GM18873 (cell line): ENCODE results near the gene FTSJ3.
"Not testable (repeated sequence)": the region's sequence is repeated elsewhere in the genome, so short reads cannot be mapped to it uniquely, and the experiment has no call there.

Experiments
- ATAC-seq: cut with Tn5 transposase; IDR thresholded peaks from one replicate; pipeline ENCODE4 v1.9.1; 2021; ENCODE audit warnings: mild to moderate bottlenecking, moderate library complexity, moderate number of reproducible peaks; ENCODE audit not compliant: unreplicated experiment, low FRiP score

FTSJ3 gene

DNA sequence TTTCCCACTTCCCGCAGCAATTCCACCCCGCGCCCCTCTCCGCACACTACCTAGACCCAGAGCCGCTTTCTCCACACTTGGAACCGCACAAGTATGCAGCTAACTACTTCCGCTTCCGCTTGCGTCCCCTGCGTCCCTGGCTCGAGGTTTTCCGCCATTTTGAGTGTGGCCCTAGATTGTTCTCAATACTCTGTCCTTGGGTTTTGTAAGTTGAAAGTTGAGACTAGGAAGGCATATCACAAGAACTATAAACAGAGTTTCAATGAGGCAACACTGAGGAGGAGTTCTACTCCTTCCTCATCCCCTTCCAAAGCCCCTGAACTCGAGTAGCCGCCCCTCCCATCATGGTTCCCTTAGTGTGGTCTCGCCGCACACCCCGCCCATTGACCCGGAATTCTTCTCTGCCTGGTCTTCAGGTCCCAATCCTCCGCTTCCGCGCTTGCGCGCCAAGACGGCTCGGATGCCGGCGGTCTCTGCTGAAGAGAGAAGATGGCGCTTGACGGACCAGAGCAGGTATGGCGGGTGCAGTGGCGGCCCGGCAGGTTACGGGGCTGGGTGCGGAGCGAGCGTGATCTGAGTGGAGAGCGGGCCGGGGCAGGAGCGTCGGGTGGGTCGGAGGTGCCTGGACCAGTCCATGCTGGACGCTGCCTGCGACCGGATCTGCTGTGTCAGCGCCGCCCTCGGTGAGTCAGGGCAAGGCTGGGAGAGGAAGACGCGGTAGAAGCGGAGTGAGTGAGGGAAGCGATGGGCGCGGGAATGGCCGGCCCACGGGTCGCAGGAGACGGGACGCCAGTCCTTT lies at the start of gene FTSJ3, which contains the start of gene PSMC5:
Gene FTSJ3, minus strand, starts transcription at position 662 of the 799 bp plus-strand sequence. CDS start 761 bp downstream, outside the sequence.
Gene PSMC5, plus strand, starts transcription at position 430 of the 799 bp plus-strand sequence. Its CDS starts 60 bp downstream, at position 490.
- ATAC-seq: peak; percentile 65

DNA sequence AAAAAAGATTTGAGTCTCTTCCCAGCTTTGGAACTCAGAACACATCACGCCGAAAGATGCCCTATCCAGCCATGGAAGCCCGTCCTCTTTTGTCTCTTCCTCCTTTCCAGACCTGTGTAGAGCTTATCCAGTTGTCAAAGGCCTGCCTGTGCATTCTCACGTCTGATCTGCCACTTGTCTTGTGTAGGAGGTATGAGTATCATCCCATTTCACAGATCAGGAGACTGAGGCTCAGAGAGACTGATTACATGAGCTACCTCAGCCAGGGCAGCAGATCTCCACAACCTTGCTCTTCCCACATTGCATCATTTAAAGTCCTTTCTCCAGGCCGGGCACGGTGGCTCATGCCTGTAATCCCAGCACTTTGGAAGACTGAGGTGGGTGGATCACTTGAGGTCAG lies 47.2 kb upstream of the FTSJ3 start:
- ATAC-seq: not testable (repeated sequence)

- not testable (repeated sequence) for ATAC-seq
These were observed 46.7 kb upstream of the FTSJ3 start for GRCh38 chr17:63874061-63874626.

- ATAC-seq: not testable (repeated sequence)
These were observed 46.1 kb upstream of the FTSJ3 start, which contains the start of gene CSH2 for GRCh38 chr17:63873577-63873976. Gene CSH2 (minus strand): TSS chr17:63873677. CDS start chr17:63873614, 63 bp downstream.

DNA sequence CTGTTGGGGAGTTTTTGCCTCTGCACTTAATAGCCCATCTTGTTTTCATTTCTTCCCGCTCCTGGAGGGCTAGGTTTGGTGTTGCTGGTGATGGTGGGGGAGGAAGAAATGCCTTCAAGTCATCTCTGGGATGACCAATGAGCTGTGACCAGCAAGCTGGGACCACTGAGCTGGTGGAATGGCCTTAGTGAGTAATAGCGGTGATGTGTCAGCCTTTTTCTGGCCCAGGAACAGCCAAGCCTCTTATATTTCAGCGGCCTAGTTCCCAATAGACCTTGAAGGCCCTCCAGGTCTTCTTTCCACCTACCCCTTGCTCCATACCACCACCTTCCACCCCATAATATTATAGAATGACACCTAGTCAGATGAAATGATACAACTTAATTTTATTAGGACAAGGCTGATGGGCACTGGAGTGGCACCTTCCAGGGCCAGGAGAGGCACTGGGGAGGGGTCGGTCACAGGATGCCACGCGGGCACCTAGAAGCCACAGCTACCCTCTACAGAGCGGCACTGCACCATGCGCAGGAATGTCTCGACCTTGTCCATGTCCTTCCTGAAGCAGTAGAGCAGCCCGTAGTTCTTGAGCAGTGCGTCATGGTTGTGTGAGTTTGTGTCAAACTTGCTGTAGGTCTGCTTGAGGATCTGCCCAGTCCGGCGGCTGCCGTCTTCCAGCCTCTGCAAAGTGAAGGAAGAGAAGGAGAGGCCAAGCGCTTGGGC lies 44.3 kb upstream of the FTSJ3 start:
- ATAC-seq: not testable (repeated sequence)

DNA sequence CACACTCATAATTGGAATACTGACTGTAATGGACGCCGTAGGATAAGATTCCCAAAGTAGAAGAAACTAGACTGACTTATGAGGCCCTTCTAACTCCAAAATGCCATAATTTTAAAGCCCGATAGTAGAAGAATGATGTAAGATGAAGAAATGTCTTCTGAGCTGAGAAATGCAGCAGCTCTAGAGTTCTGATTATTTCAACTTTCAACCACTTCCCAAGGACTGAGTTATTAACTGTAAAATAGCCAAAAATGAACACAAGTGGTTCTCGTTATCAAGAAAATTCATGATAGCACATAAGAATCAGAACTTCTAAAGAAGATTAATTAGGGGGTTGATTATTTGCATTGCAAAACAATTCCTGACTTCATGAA lies 42.8 kb upstream of the FTSJ3 start:
- not testable (repeated sequence) for ATAC-seq

- not testable (repeated sequence) for ATAC-seq
These were observed 42.2 kb upstream of the FTSJ3 start for GRCh38 chr17:63869491-63870291.

- not testable (repeated sequence) for ATAC-seq
These were observed 39.2 kb upstream of the FTSJ3 start for GRCh38 chr17:63866625-63867024.

- ATAC-seq: no peak
These were observed 31.8 kb upstream of the FTSJ3 start for GRCh38 chr17:63859257-63859656.

- ATAC-seq: not testable (repeated sequence)
These were observed 29.0 kb upstream of the FTSJ3 start for GRCh38 chr17:63856425-63856824.

- no peak for ATAC-seq
These were observed 27.7 kb upstream of the FTSJ3 start for GRCh38 chr17:63855185-63855584.

DNA sequence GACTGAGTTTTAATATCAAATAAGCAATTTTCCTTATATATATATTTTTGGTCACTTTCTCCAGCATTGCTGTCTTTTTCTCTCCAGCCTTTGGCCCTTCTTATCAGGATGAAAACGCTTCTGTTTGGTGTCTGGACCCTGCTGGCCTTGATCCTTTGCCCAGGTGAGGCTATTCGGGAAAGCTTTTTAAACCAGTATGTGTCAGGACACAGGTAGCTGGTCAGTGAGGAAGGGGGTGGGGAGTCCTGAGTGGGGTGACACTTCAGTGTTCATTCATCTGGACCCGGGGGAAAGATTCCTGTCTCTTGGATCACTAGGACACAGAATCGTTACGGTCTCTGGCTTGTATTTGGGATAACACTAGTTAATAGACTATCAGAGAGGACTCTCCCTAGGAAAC lies 27.2 kb upstream of the FTSJ3 start:
- no peak for ATAC-seq

- no peak for ATAC-seq
These were observed 25.8 kb upstream of the FTSJ3 start for GRCh38 chr17:63853260-63853659.

GRCh38 chr17:63850401-63850800 lies 22.9 kb upstream of the FTSJ3 start:
- no peak for ATAC-seq

DNA sequence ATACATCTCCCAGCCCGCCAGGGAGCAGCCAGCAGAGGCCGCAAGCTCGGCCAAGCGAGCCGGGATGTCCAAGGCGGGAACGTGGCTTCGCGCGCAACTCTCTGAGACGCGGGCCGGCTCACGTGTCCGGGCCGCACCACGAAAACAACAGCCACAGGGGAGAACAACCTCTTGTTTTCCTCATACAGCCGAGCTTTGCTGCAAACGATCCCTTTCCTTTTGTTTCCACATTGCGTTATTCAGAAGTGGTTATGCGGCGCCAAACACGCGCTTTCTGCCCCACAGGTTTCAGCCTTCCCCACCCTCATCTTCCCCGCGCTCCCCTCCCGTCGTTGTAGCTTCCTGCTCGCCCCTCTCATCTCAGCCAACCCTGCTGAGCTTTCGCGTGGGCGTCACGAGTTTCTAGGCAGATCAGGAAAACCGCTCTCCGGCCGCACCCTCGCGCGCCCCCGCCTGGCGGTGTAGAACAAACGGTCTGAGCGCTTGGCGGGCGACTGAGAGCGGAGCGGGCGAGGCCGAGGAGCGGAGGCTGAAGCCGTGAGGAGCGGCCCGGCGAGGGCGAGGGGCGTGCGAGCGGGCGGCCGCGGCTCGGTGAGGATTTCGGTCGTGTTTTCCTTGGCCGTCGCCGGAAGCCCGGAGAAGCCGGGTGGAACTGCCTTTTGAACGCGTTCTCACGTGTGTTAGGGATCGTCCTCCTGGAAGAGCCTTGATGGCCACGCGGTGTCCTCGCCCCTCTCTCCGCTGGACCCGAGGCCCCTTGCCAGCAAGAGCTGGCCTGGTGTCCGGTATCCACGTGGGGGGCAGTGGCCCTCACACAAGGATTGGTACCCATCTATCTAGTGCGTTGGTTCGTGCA lies 21.6 kb upstream of the FTSJ3 start:
- peak; percentile 59 for ATAC-seq

- ATAC-seq: no peak
These were observed 20.2 kb upstream of the FTSJ3 start for GRCh38 chr17:63847525-63848249.

DNA sequence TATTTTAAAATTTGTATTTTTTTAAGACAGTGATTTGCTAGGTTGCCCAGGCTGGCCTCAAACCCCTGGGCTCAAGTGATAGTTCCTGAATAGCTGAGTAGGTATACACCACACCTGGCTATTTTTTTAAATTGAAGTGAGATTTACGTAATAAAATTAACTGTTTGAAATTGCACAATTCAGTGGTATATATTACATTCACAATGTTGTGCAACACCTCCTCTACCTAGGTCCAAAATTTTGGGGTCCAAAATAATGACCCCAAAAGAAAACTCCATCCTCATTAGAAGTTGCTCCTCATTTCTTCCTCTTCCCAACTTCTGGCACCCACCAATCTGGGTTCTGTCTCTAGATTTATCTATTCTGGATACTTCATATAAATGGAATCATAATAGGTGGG lies 18.0 kb upstream of the FTSJ3 start:
- ATAC-seq: no peak

DNA sequence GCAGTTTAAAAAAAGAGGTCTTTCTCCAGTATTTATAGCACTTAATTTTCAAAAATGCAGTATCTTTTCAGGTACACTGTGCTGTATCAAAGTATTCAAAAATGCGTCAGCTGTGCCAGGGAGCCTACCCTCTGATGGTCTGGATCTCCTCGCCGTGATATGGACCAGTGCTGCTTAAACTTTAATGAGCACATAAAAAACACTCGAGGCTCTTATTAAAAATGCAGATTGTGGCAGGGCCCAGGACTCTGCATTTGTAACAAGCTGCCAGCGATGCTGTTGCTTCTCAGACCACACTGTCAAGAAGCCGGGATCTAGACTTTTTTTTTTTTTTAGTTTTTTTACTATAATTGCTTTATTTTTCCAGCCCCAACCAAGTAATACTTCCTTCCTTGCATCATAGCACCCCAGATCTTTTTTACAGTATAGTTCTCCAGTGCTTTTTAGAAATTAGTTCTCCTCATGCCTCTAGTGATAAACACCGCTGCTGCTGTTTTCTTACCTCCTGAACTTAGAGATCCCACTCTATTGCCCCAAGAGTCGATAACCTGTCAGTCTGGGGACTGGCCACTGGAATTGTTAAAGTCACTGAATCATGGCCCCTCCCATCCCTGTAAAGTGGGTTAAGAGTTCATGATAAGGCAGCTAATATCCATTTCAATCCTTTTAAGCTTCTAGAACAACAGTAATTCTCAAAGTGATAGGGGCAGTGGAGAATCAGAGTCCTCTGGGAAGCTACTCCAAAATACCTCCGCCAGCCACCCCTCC lies 16.6 kb upstream of the FTSJ3 start:
- ATAC-seq: no peak
